HFFc6 (cell line): ENCODE measurements around the gene DDIT4. TPM values are rescaled to one million over a fixed set of nuclear protein-coding genes. Genes with fewer than 3 reads are reported as not detected.

Source experiments
- DNase-seq: peaks from one replicate; pipeline ENCODE4 v3.0.0-alpha.2; 2018
- H3K27ac Mint-ChIP-seq: 2 replicates; pipeline ENCODE4 v1.8.0; 2020; ENCODE audit warnings: mild to moderate bottlenecking, mixed read lengths
- H3K27me3 Mint-ChIP-seq: 2 replicates; pipeline ENCODE4 v1.8.0; 2021; ENCODE audit warnings: mild to moderate bottlenecking, moderate library complexity, mixed read lengths; ENCODE audit not compliant: insufficient read depth
- H3K36me3 Mint-ChIP-seq: 2 replicates; pipeline ENCODE4 v1.8.0; 2021; ENCODE audit warnings: low read depth, mixed read lengths
- H3K4me1 Mint-ChIP-seq: 2 replicates; pipeline ENCODE4 v1.8.0; 2020; ENCODE audit warnings: low read depth, mixed read lengths
- H3K4me3 Mint-ChIP-seq: 2 replicates; pipeline ENCODE4 v1.8.0; 2020; ENCODE audit warnings: mild to moderate bottlenecking, moderate library complexity, mixed read lengths
- H3K9me3 Mint-ChIP-seq: 2 replicates; pipeline ENCODE4 v1.8.0; 2020; ENCODE audit warnings: mild to moderate bottlenecking, mixed read lengths
- CTCF ChIP-seq: fragments of 200-600 bp; sonication (generic); IDR thresholded peaks from 2 replicates; pipeline ENCODE4 v1.5.0; 2021; ENCODE audit warnings: antibody characterized with exemption, mild to moderate bottlenecking
- total RNA-seq, 6 experiments: library from RNA; stranded (reverse); fragmentation: NEBNext Ultra II Directional; extraction: Animal tissue kit (Norgen Biotek cat#: 25700); gene quantifications; 2 replicates in 1 of 6; 3 replicates in 5 of 6; pipeline ENCODE4 v1.2.3, GENCODE V29; 2021

The DDIT4 gene
- total RNA-seq, 6 experiments from 2014 or later: 27.7 to 32.4 (median 30.0) TPM

- TF ChIP-seq CTCF: no peak
- H3K9me3 Mint-ChIP-seq: no peaks in the 10 kb centered on the region
- DNase-seq: no peak
- peaks cover 42% of the 10 kb centered on the region for H3K4me1 Mint-ChIP-seq
- H3K27ac Mint-ChIP-seq: no peak overlapping the region
- no peaks in the 10 kb centered on the region for H3K36me3 Mint-ChIP-seq
- H3K4me3 Mint-ChIP-seq: no peak overlapping the region
- H3K27me3 Mint-ChIP-seq: no peaks in the 10 kb centered on the region; the same call in 1 of the 2 replicates
These were observed 39.2 kb downstream of the DDIT4 start for GRCh38 chr10:72312865-72313391.

DNA sequence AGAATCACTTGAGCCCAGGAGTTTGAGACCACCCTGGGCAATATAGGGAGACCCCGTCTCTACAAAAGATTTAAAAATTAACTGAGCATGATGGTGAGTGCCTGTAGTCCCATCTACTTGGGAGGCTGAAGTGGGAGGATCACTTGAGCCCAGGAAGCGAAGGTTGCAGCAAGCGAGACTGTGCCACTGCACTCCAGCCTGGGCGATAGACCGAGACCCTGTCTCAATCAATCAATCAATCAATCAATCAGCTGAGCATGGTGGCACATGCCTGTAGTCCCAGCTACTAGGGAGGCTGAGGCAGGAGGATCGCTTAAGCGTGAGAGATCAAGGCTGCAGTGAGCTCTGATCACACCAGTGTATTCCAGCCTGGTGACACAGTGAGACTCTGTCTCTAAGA, 40.5 kb downstream of the DDIT4 start:
- Mint-ChIP-seq H3K36me3 (no peaks in the 10 kb centered on the region), H3K27ac (no peak overlapping the region), H3K9me3 (no peaks in the 10 kb centered on the region), H3K4me1 (peaks cover 42% of the 10 kb centered on the region), H3K27me3 (no peaks in the 10 kb centered on the region; the same call in 1 of the 2 replicates), H3K4me3 (no peak overlapping the region)
- no peak for DNase-seq
- no peak for TF ChIP-seq CTCF

- Mint-ChIP-seq H3K9me3 (no peaks in the 10 kb centered on the region), H3K27ac (no peak overlapping the region), H3K4me1 (peaks cover 37% of the 10 kb centered on the region), H3K36me3 (no peaks in the 10 kb centered on the region), H3K27me3 (no peaks in the 10 kb centered on the region), H3K4me3 (no peak overlapping the region)
- no peak for TF ChIP-seq CTCF
- DNase-seq: no peak
These were observed 41.3 kb downstream of the DDIT4 start for GRCh38 chr10:72315054-72315453.

- Mint-ChIP-seq H3K36me3 (no peaks in the 10 kb centered on the region), H3K4me3 (no peak overlapping the region), H3K4me1 (peaks cover 38% of the 10 kb centered on the region), H3K27ac (peak overlapping the region; percentile 38; the same call in 1 of the 2 replicates), H3K9me3 (no peaks in the 10 kb centered on the region), H3K27me3 (peaks cover 3% of the 10 kb centered on the region)
- no peak for TF ChIP-seq CTCF
- peak; percentile 55 for DNase-seq
These were observed 42.1 kb downstream of the DDIT4 start for GRCh38 chr10:72315611-72316385.

DNA sequence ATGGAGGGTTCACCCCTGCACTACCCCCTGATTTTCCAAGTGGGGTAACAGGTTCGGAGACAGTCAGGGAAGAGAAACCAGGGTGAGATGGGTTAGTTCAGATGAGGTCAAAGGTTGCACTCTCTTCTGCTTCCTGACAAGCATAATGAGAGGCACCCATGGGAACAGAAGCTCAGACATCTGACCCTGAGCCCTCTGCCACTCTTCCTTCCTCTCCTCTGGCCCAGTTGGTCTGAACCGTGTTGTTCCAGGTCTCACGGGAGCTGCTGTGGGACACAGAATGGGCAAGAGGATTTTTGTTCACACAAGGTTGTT, 42.6 kb downstream of the DDIT4 start:
- H3K27me3 Mint-ChIP-seq: peaks cover 3% of the 10 kb centered on the region

More for the DNA sequence above, 42.6 kb downstream of the DDIT4 start:
- DNase-seq: no peak
- no peaks in the 10 kb centered on the region for H3K9me3 Mint-ChIP-seq
- no peaks in the 10 kb centered on the region for H3K36me3 Mint-ChIP-seq
- H3K4me1 Mint-ChIP-seq: peaks cover 42% of the 10 kb centered on the region
- TF ChIP-seq CTCF: no peak
- H3K27ac Mint-ChIP-seq: no peak overlapping the region
- no peak overlapping the region for H3K4me3 Mint-ChIP-seq
